Pancreas (tissue), 10 donors: ENCODE results near the gene RIMBP2. TPM values are rescaled to one million over a fixed set of nuclear protein-coding genes. Genes with fewer than 3 reads are reported as not detected.
A peak's percentile ranks its signal among the peaks of the same experiment; 100 is the strongest.

Source experiments
- ATAC-seq, 4 donors: fragments of 200-7000 bp; cut with Tn5 transposase; one replicate each; pipeline versions ENCODE4 v1.8.0 to v1.9.1; 2020; ENCODE audit warnings: mild to moderate bottlenecking in 4 of 4, moderate library complexity in 4 of 4
- DNase-seq, 6 donors: peaks; one replicate each; pipeline ENCODE4 v3.0.0-alpha.2; 2020
- FAIRE-seq: peaks from 2 replicates; lab custom pipeline; 2012; peaks lifted over from hg19 to GRCh38; lab: Jason Lieb, UNC
- H3K27ac ChIP-seq, 4 donors: fragments of 200-600 bp; sonication (generic); 1 replicate in 3 of 4; 2 replicates in 1 of 4; pipeline versions ENCODE4 v1.5.0 to v1.8.0; 2020
- H3K27me3 ChIP-seq, 4 donors: fragments of 200-600 bp; one replicate each; pipeline ENCODE4 v1.8.0; 2021
- H3K36me3 ChIP-seq, 3 donors: fragments of 200-600 bp; sonication (generic) in 1 of 3; one replicate each; pipeline versions ENCODE4 v1.5.0 to v1.8.0; 2020 to 2021
- H3K4me1 ChIP-seq, 3 donors: fragments of 200-600 bp; one replicate each; pipeline ENCODE4 v1.8.0; 2021
- H3K4me3 ChIP-seq, 4 donors: fragments of 200-600 bp; sonication (generic) in 2 of 4; one replicate each; pipeline versions ENCODE4 v1.5.0 to v1.8.0; 2020 to 2021
- H3K9me3 ChIP-seq, 4 donors: fragments of 200-600 bp; one replicate each; pipeline ENCODE4 v1.8.0; 2021
- WGBS, 2 donors: extraction: QIAGEN DNeasy Blood & Tissue Kit; methylation state at CpG; one replicate each; pipeline ENCODE4 v1.1.7; 2013; 5-methylcytosine and 5-hydroxymethylcytosine counted together
- intact Hi-C, 3 donors: fragments of 100-400 bp; cut with DNase I; formaldehyde crosslinking; loops; one replicate each; pipeline versions ENCODE4 v1.11.1 to v1.14.2; 2022
- polyA plus RNA-seq, 2 donors: library from polyadenylated mRNA; stranded (reverse); fragments of 200-250 nt; gene quantifications; one replicate each; pipeline ENCODE4 v1.2.3, GENCODE V29; 2013
- total RNA-seq, 6 donors: library from RNA; stranded (reverse); fragmentation: NEBNext Ultra II Directional in 4 of 6; extraction: Animal tissue kit (Norgen Biotek cat#: 25700) in 4 of 6; gene quantifications; one replicate each; pipeline versions ENCODE4 v1.2.1 to v1.2.4, GENCODE V29; 2021 to 2023
- TF ChIP-seq, protein P1 (sequence below), 4 donors: fragments of 200-600 bp; sonication (generic) in 3 of 4; IDR thresholded peaks; one replicate each; pipeline versions ENCODE4 v1.5.0 to v1.8.0; 2021; ENCODE audit warnings: antibody characterized with exemption in 4 of 4
- donor health status: healthy with polysubstance abuse.
- donor health status: DM: no; HTN: no; CAD: no; lungs with moderate emphysema.
- donor health status: DM: no; HTN: no; CAD: no.
- donor health status: control.
- donor health status: control.
- donor health status: Bipolar disorder and iron deficiency.
- donor health status: DM: yes; HTN: yes; CAD: no.
- donor health status: DM: no; HTN: no; CAD: no.
- donor health status: DM: no; HTN: no; CAD: no.
- donor health status: DM: yes; HTN: yes; CAD: no.

The RIMBP2 gene
- total and polyA plus RNA-seq, 8 donors = 1.6 to 14.9 (median 3.9) TPM

DNA sequence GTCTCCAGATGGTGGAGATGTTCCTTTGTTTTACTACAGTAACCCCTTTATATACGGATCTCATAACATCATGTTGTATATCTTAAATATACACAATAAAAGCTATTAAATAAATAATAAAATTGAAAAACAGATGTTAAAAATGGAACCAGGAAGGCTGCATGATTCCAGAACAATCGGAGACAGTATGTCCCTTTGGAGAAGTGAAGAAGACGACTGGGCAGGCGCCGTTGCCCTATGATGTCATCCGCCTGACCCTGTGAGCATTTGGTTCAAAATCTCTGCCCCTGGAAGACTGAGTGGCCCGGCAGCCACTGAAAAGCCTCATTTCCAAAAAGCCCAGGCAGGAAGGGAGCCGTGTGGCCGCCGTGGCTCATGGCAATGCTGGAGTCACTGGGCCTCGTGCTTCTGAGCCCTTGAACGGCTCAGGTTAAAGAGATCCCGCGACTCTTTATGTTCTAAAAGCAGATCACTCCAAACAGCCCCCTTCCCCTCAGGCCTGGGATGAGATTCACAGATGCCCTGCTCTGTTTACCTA lies 30.8 kb downstream of the RIMBP2 start:
- H3K27ac ChIP-seq = no peak overlapping the region
- DNase-seq = peak in 1 of 6 donors; percentile 22
- intact Hi-C loops = no loop called here
- no peak for ATAC-seq
- FAIRE-seq = no peak
- 53 to 61% methylated on average over 14 of the region's 14 CpGs for WGBS, 2 donors
- no peak overlapping the region for H3K4me3 ChIP-seq
- peaks cover 0 to 9% (median 0%) of the 10 kb centered on the region in 4 donors for H3K27me3 ChIP-seq
- no peaks in the 10 kb centered on the region for H3K4me1 ChIP-seq
- TF ChIP-seq, protein P1, sequence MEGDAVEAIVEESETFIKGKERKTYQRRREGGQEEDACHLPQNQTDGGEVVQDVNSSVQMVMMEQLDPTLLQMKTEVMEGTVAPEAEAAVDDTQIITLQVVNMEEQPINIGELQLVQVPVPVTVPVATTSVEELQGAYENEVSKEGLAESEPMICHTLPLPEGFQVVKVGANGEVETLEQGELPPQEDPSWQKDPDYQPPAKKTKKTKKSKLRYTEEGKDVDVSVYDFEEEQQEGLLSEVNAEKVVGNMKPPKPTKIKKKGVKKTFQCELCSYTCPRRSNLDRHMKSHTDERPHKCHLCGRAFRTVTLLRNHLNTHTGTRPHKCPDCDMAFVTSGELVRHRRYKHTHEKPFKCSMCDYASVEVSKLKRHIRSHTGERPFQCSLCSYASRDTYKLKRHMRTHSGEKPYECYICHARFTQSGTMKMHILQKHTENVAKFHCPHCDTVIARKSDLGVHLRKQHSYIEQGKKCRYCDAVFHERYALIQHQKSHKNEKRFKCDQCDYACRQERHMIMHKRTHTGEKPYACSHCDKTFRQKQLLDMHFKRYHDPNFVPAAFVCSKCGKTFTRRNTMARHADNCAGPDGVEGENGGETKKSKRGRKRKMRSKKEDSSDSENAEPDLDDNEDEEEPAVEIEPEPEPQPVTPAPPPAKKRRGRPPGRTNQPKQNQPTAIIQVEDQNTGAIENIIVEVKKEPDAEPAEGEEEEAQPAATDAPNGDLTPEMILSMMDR (IDR thresholded peaks at IDR 0.05) = no peak
- no peaks in the 10 kb centered on the region for H3K9me3 ChIP-seq
- no peaks in the 10 kb centered on the region for H3K36me3 ChIP-seq

DNA sequence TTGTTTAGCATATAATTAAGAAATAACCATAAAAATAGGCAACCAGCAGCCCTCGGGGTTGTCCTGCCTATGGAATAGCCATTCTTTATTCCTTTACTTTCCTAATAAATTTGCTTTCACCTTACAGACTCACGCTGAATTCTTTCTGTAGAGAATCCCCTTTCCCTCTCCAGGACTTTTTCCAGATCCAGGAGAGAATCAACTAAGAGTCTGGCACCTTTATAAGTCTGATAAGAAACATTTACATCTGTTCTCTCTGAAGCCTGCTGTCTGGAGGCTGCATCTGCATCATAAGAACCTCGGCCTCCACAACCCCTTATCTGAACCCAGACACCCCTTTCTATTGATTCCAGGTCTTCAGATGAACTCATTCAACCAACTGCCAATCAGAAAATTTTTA lies 32.3 kb downstream of the RIMBP2 start:
- Histone ChIP-seq H3K9me3 (no peaks in the 10 kb centered on the region), H3K4me3 (no peak overlapping the region), H3K27ac (no peak overlapping the region), H3K27me3 (peaks cover 0 to 9% (median 0%) of the 10 kb centered on the region in 4 donors), H3K4me1 (no peaks in the 10 kb centered on the region), H3K36me3 (no peaks in the 10 kb centered on the region)
- ATAC-seq (no peak), FAIRE-seq (no peak), DNase-seq (no peak)
- 37 to 39% methylated on average over 3 of the region's 3 CpGs for WGBS, 2 donors
- TF ChIP-seq, protein P1 (IDR thresholded peaks at IDR 0.05) = no peak
- intact Hi-C loops = no loop called here

DNA sequence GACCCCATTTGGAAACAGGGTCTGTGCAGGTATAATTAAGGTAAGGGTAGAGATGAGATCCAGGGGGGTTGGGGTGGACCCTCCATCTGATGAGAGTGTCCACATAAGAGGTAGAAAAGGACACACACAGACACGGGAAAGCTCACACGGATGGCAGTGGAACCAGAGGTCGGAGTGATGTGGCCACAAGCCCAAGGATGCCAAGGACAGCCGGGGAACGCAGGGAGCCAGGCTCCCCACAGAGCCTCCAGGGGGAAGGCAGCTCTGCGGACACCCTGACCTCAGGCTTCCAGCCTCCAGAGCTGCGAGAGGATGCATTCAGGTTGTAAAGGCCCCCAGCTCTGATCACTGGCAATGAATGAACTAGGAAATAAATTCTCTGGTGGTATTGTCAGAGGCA lies 33.0 kb downstream of the RIMBP2 start:
- intact Hi-C loops = no loop called here
- no peaks in the 10 kb centered on the region for H3K9me3 ChIP-seq
- no peak overlapping the region for H3K27ac ChIP-seq
- TF ChIP-seq, protein P1 (IDR thresholded peaks at IDR 0.05) = no peak
- ATAC-seq (no peak), FAIRE-seq (no peak), DNase-seq (peak in 1 of 6 donors; percentile 19)
- H3K4me1 ChIP-seq = no peaks in the 10 kb centered on the region
- no peak overlapping the region for H3K4me3 ChIP-seq
- H3K36me3 ChIP-seq = no peaks in the 10 kb centered on the region
- peaks cover 0 to 9% (median 0%) of the 10 kb centered on the region in 4 donors for H3K27me3 ChIP-seq
- 49 to 74% methylated on average over 7 of the region's 7 CpGs for WGBS, 2 donors

DNA sequence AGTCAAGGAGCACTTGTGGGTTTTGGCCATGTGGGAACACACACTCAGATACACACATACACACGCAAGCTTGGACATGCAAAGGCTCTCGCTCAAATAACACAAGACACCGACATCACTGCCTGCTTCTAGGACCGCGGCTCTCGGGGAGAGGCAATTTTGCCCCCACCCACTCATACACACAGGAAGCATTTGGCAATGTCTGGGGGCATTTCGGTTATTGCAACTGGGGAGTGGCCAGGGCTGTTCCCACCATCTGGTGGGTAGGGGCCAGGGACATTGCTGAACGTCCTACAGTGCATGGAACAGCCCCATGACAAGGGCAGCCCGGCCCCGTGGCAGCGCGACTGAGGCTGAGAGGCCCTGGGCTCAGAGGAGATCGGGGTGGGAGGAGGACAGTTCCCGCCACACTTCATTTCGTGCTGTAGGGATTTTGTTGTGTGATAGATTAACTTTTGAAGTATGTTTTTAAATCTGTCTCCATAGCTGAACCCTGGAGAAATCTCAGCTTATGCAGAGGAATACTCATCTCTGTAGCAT lies 35.6 kb downstream of the RIMBP2 start:
- no peak for ATAC-seq
- H3K4me1 ChIP-seq = no peaks in the 10 kb centered on the region
- no peaks in the 10 kb centered on the region for H3K9me3 ChIP-seq
- TF ChIP-seq, protein P1 (IDR thresholded peaks at IDR 0.05) = no peak
- intact Hi-C loops = no loop called here
- no peak overlapping the region for H3K4me3 ChIP-seq
- no peak for FAIRE-seq
- H3K36me3 ChIP-seq = no peaks in the 10 kb centered on the region
- H3K27me3 ChIP-seq = peaks cover 0 to under 1% (median 0%) of the 10 kb centered on the region in 4 donors
- DNase-seq = peak in 1 of 6 donors; percentile 24
- no peak overlapping the region for H3K27ac ChIP-seq
- WGBS, 2 donors = 70 to 71% methylated on average over 15 of the region's 15 CpGs

- 63 to 65% methylated on average over 23 of the region's 23 CpGs for WGBS, 2 donors
- H3K27ac ChIP-seq = no peak overlapping the region
- intact Hi-C loops = no loop called here
- ATAC-seq (peak in 1 of 4 donors; percentile 39), DNase-seq (peak in 1 of 6 donors; percentile 30), FAIRE-seq (no peak)
- H3K4me1 ChIP-seq = no peaks in the 10 kb centered on the region
- TF ChIP-seq, protein P1 (IDR thresholded peaks at IDR 0.05) = no peak
- no peaks in the 10 kb centered on the region for H3K27me3 ChIP-seq
- H3K36me3 ChIP-seq = no peaks in the 10 kb centered on the region
- H3K9me3 ChIP-seq = no peaks in the 10 kb centered on the region
- no peak overlapping the region for H3K4me3 ChIP-seq
These were observed 38.0 kb downstream of the RIMBP2 start for GRCh38 chr12:130677957-130678558.
